Measurements from ENCODE around the gene USP17L27.
"Not testable (repeated sequence)": the region's sequence is repeated elsewhere in the genome, so short reads cannot be mapped to it uniquely, and the experiment has no call there.

GRCh38 chr4:9353338-9353737 lies 9.4 kb downstream of the USP17L27 start, which contains the start of gene USP17L29:
- not testable (repeated sequence) for TF ChIP-seq POLR2A, POLR2AphosphoS5 (IDR thresholded peaks at IDR 0.05)
- TF ChIP-seq, protein P1, sequence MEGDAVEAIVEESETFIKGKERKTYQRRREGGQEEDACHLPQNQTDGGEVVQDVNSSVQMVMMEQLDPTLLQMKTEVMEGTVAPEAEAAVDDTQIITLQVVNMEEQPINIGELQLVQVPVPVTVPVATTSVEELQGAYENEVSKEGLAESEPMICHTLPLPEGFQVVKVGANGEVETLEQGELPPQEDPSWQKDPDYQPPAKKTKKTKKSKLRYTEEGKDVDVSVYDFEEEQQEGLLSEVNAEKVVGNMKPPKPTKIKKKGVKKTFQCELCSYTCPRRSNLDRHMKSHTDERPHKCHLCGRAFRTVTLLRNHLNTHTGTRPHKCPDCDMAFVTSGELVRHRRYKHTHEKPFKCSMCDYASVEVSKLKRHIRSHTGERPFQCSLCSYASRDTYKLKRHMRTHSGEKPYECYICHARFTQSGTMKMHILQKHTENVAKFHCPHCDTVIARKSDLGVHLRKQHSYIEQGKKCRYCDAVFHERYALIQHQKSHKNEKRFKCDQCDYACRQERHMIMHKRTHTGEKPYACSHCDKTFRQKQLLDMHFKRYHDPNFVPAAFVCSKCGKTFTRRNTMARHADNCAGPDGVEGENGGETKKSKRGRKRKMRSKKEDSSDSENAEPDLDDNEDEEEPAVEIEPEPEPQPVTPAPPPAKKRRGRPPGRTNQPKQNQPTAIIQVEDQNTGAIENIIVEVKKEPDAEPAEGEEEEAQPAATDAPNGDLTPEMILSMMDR (IDR thresholded peaks at IDR 0.05) = not testable (repeated sequence)

All from gastroesophageal sphincter (tissue), 3 donors.